Right ventricle myocardium superior (tissue), 1 donor: Measurements from ENCODE around the gene ADAP2. TPM values are rescaled to one million over a fixed set of nuclear protein-coding genes. Genes with fewer than 3 reads are reported as not detected.
A peak's percentile ranks its signal among the peaks of the same experiment; 100 is the strongest.
"Not testable (repeated sequence)": the region's sequence is repeated elsewhere in the genome, so short reads cannot be mapped to it uniquely, and the experiment has no call there.

Experiments
- ATAC-seq: fragments of 200-7000 bp; cut with Tn5 transposase; one replicate; pipeline ENCODE4 v1.9.1; 2020; ENCODE audit warnings: mild to moderate bottlenecking; ENCODE audit not compliant: poor library complexity
- DNase-seq: peaks from one replicate; pipeline ENCODE4 v3.0.0-alpha.2; 2020
- intact Hi-C: fragments of 100-400 bp; cut with DNase I; formaldehyde crosslinking; loops from one replicate; pipeline ENCODE4 v1.11.2; 2022
- total RNA-seq: library from RNA; stranded (reverse); fragmentation: NEBNext Ultra II Directional; extraction: Animal tissue kit (Norgen Biotek cat#: 25700); gene quantifications from one replicate; pipeline ENCODE4 v1.2.1, GENCODE V29; 2021
- donor health status: DM: no; HTN: yes; CAD: no; lungs with severe emphysema.

Gene ADAP2
- total RNA-seq, 1 donor from 2014 or later: 7.6 TPM

GRCh38 chr17:30928584-30928983 lies 6.8 kb downstream of the ADAP2 start:
- ATAC-seq (no peak), DNase-seq (no peak)
- intact Hi-C loops: no loop called here

GRCh38 chr17:30929081-30929633 lies 7.4 kb downstream of the ADAP2 start:
- ATAC-seq (no peak), DNase-seq (no peak)
- intact Hi-C loops: no loop called here

- ATAC-seq, DNase-seq, intact Hi-C loops: not testable (repeated sequence)
Observed at GRCh38 chr17:30929861-30930260, 8.1 kb downstream of the ADAP2 start.

- ATAC-seq: no peak
- DNase-seq: no peak
- intact Hi-C loops: no loop called here
Observed at GRCh38 chr17:30930495-30930894, 8.8 kb downstream of the ADAP2 start.

GRCh38 chr17:30931582-30931981 lies 9.8 kb downstream of the ADAP2 start:
- ATAC-seq, intact Hi-C loops, DNase-seq: not testable (repeated sequence)

- DNase-seq (no peak), ATAC-seq (no peak)
- intact Hi-C loops: no loop called here
Observed at GRCh38 chr17:30933966-30934365, 12.2 kb downstream of the ADAP2 start.

GRCh38 chr17:30939051-30939689 lies 17.4 kb downstream of the ADAP2 start:
- intact Hi-C loops: no loop called here
- DNase-seq: no peak
- peak; percentile 69 for ATAC-seq

GRCh38 chr17:30942308-30943079 lies 20.7 kb downstream of the ADAP2 start:
- no peak for DNase-seq
- ATAC-seq: no peak
- intact Hi-C loops: no loop called here

- ATAC-seq: no peak
- intact Hi-C loops: no loop called here
- no peak for DNase-seq
Observed at GRCh38 chr17:30947796-30948195, 26.1 kb downstream of the ADAP2 start.

- intact Hi-C loops: no loop called here
- no peak for ATAC-seq
Observed at GRCh38 chr17:30950189-30950588, 28.4 kb downstream of the ADAP2 start.

GRCh38 chr17:30950669-30951399 lies 29.1 kb downstream of the ADAP2 start:
- DNase-seq (peak; percentile 81), ATAC-seq (peak; percentile 84)
- intact Hi-C loops: no loop called here

More at GRCh38 chr17:30950189-30950588, 28.4 kb downstream of the ADAP2 start:
- DNase-seq: no peak

- intact Hi-C loops: no loop called here
- DNase-seq (peak; percentile 62), ATAC-seq (peak; percentile 45)
Observed at GRCh38 chr17:30952638-30953393, 31.1 kb downstream of the ADAP2 start.

- DNase-seq (no peak), ATAC-seq (peak; percentile 40)
- intact Hi-C loops: no loop called here
Observed at GRCh38 chr17:30954046-30954830, 32.5 kb downstream of the ADAP2 start.

- intact Hi-C loops: no loop called here
- DNase-seq (no peak), ATAC-seq (peak; percentile 46)
Observed at GRCh38 chr17:30956764-30957374, 35.1 kb downstream of the ADAP2 start.

GRCh38 chr17:30957741-30958140 lies 36.0 kb downstream of the ADAP2 start:
- intact Hi-C loops: no loop called here
- no peak for ATAC-seq

GRCh38 chr17:30958187-30958586 lies 36.4 kb downstream of the ADAP2 start:
- peak; percentile 71 for DNase-seq
- intact Hi-C loops: no loop called here
- no peak for ATAC-seq

More at GRCh38 chr17:30957741-30958140, 36.0 kb downstream of the ADAP2 start:
- DNase-seq: no peak
